NCI-H1417 (cell line): Measurements from ENCODE around the gene TBC1D22A.
A peak's percentile ranks its signal among the peaks of the same experiment; 100 is the strongest.

ENCODE experiments used
- DNase-seq, 3 experiments: peaks; one replicate each; lab custom pipeline; 2025; lab: John Stamatoyannopoulos, UW

Gene TBC1D22A

GRCh38 chr22:47060718-47061117 is 298.3 kb downstream of the TBC1D22A start:
- no peak for DNase-seq

GRCh38 chr22:47061226-47061625 is 298.8 kb downstream of the TBC1D22A start:
- no peak for DNase-seq

GRCh38 chr22:47062126-47062525 is 299.7 kb downstream of the TBC1D22A start:
- DNase-seq = no peak

GRCh38 chr22:47063071-47063509 is 300.6 kb downstream of the TBC1D22A start:
- DNase-seq = no peak

- DNase-seq = no peak
Measured at GRCh38 chr22:47063606-47064005, 301.2 kb downstream of the TBC1D22A start.

GRCh38 chr22:47064016-47064415 is 301.6 kb downstream of the TBC1D22A start:
- peak in 1 of 3 experiments; percentile 51 for DNase-seq

GRCh38 chr22:47064416-47064815 is 302.0 kb downstream of the TBC1D22A start:
- no peak for DNase-seq

- DNase-seq = no peak
Measured at GRCh38 chr22:47065756-47066615, 303.5 kb downstream of the TBC1D22A start.

GRCh38 chr22:47066616-47066905 is 304.1 kb downstream of the TBC1D22A start:
- DNase-seq = no peak

- DNase-seq = no peak
Measured at GRCh38 chr22:47067321-47067890, 305.0 kb downstream of the TBC1D22A start.

GRCh38 chr22:47067911-47068625 is 305.6 kb downstream of the TBC1D22A start:
- no peak for DNase-seq

GRCh38 chr22:47068626-47068996 is 306.2 kb downstream of the TBC1D22A start:
- DNase-seq = peak in 1 of 3 experiments; percentile 3

- no peak for DNase-seq
Measured at GRCh38 chr22:47069270-47069669, 306.8 kb downstream of the TBC1D22A start.

- DNase-seq = peak in 1 of 3 experiments; percentile 16
Measured at GRCh38 chr22:47071078-47071806, 308.8 kb downstream of the TBC1D22A start.

GRCh38 chr22:47071807-47072641 is 309.6 kb downstream of the TBC1D22A start:
- no peak for DNase-seq

GRCh38 chr22:47072642-47072967 is 310.2 kb downstream of the TBC1D22A start:
- DNase-seq = no peak

GRCh38 chr22:47073075-47073474 is 310.6 kb downstream of the TBC1D22A start:
- no peak for DNase-seq

- no peak for DNase-seq
Measured at GRCh38 chr22:47074105-47074504, 311.7 kb downstream of the TBC1D22A start.

- DNase-seq = no peak
Measured at GRCh38 chr22:47075568-47075967, 313.1 kb downstream of the TBC1D22A start.

- DNase-seq = no peak
Measured at GRCh38 chr22:47076758-47077157, 314.3 kb downstream of the TBC1D22A start.

GRCh38 chr22:47080100-47080499 is 317.6 kb downstream of the TBC1D22A start:
- DNase-seq = no peak

- no peak for DNase-seq
Measured at GRCh38 chr22:47082505-47082904, 320.1 kb downstream of the TBC1D22A start.
